Thyroid gland (tissue), 4 donors: Measurements from ENCODE around the gene COX6B2.

Source experiments
- CTCF ChIP-seq, 6 experiments: fragments of 200-600 bp in 3 of 6; fragments of 450-650 bp in 3 of 6; sonication (generic) in 3 of 6; IDR thresholded peaks; one replicate each; pipeline ENCODE4 v1.5.1; 2016 to 2019; ENCODE audit warnings: antibody characterized with exemption in 6 of 6, mild to moderate bottlenecking in 2 of 6, inconsistent platforms in 1 of 6, moderate library complexity in 1 of 6
- POLR2A ChIP-seq, 2 donors: fragments of 450-650 bp; IDR thresholded peaks; one replicate each; pipeline ENCODE4 v1.6.1; 2017; ENCODE audit warnings: antibody characterized with exemption in 2 of 2, mild to moderate bottlenecking in 2 of 2, moderate library complexity in 1 of 2

GRCh38 chr19:55389386-55390317 is 35.1 kb upstream of the COX6B2 start:
- TF ChIP-seq CTCF (IDR thresholded peaks at IDR 0.05) (no peak), POLR2A (IDR thresholded peaks at IDR 0.05) (no peak)
